Embryonic facial prominence (tissue), 1 donor: Measurements from ENCODE around the gene BEST1.
"Not testable (repeated sequence)": the region's sequence is repeated elsewhere in the genome, so short reads cannot be mapped to it uniquely, and the experiment has no call there.

Source experiments
- DNase-seq: peaks from one replicate; pipeline ENCODE4 v3.0.0-alpha.2; 2016; ENCODE audit errors: extremely low spot score

The BEST1 gene

DNA sequence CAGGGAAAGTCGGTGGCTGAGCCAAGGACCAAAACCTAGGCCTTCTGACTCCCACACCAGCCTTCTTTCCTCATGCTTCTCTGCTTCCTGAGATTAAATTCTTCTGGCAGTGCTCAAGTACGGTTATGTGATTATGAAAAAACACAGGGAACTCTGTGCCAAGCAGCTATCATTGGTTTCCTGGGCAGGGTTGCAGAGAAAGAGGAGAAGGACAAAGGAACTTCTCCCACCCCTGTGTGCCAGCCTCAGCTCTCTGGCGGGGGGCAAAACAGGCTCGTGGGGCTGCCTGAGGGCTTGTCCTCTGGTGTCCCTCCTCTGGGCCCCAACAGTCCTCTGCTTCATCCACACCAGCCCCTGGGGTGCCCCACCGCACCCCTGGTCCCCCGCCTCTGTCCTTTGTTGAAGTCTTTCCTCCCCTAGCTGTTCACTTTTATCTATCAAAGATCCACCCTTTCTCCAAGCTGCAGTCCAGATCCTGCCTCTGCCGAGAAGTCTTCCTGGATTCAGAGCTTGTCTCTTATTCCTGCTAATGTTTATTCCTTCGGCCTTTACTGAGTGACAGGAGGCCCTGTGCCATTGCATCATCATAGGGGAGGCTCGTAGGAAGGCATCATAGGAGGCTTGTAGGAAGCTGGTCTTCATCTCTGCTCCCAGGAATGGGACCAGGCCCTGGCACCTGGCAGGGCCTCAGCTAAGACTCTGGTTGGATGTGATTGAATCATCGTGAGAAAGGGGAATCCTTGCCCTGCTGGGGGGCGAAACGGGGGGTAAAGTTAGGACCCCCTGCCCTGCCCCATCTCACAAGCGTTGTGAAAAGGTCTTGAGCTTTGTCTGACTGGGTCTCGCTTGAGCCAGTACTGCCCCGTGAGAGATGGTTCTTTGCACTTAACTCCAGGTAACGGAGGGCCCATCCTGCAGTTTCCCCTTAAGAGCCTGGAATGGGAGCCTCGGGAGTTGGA, 28.8 kb downstream of the BEST1 start:
- DNase-seq: no peak

DNA sequence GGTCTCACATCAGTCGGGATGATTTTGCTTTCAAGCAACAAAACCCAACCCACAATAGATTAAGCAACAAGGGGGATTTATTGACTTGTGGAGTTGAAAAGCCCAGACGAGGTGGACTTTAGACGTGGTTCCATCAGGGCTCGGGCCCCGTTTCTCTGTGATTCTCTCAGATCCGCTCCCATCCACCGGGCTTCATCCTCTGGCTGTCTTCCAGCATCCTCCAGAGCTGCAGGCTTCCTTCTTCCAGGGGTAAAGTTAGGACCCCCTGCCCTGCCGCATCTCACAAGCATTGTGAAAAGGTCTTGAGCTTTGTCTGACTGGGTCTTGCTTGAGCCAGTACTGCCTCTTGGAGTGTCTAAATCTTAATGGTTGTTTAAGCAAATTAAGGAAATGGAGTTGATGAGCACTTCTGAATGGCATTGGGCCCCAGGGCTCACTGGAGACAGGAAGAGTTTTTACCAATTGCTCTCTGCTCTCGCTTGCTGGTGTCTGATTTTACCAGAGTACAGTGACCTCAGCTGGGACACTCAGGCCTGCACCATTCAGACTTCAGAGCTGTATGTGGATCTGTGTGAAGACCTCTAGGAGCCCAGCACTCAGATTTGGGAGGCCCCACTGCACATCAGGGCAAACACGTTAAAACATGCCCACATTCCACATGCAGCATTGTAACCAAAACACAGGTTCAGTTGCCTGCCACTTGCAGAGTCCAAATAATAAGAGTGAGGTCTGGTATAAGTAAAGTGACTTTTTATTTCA, 30.8 kb downstream of the BEST1 start:
- no peak for DNase-seq

DNA sequence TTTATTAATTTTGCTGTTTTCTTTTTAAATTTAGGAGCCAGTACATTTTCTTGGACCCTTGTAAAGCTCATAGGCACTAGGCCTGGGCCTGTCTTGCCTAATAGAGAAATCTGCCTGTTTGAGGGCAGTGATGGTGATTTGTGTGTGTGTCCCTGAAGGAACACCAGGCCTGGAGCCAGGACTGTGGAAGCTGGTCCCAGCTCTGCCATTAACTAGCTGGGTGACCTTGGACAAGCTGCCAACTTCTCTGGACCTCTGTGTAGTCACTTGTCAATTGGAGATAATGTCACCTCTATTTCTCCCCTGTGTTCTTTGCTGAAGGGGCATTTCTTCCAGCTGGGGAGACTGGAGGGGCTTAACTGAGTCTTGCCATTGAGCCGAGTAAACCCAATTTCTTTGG, 33.3 kb downstream of the BEST1 start:
- DNase-seq: no peak

DNA sequence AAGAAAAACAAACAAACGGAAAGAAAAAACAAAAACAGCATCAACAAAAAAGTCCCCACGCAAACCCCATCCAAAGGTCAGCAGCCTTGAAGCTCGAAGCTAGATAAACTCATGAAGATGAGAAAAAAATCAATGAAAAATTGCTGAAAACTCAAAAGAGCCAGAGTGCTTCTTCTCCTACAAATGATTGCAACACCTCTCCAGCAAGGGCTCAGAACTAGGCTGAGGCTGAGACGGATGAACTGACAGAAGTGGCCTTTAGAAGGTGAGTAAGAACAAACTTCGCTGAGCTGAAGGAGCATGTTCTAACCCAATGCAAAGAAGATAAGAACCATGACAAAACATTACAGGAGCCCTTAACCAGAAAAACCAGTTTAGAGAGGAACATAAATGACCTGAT, 35.7 kb downstream of the BEST1 start:
- no peak for DNase-seq

DNA sequence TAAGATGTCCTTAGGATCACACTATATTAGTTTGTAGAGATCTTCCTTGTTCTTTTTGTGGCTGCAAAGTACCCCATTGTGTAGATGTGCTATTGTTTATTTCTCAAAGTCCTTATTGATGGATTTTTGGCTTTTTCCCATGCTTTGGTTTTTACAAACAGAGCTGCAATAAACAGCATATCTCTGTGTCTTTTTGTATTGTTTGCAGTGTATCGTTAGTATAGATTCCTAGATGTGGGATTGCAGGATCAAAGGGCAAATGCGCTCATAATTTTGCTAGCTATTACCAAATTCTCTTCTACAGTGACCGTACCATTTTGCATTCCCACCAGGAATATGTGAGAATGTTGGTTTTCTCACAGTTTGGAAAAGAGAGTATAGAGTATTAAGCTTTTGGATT, 44.8 kb downstream of the BEST1 start:
- no peak for DNase-seq

DNA sequence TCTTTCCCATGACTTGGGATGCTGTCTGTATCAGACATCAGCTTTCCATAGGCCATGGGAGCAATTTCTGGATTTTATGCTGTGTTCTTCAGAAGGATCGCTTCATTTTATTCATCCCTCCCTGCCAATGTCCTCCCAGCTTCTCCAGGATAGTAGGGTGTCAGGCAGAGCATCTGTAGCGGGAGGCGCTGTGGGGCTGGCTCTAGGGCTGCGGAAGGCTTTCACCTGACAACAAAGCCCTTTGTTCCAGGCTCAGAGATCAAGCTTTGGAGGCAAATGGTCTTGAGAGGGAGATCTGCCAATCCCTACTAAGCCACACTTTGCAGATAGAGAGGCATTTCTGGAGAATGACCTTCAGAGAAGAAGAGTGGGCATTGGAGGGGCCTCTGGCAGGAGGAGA, 46.8 kb downstream of the BEST1 start:
- no peak for DNase-seq

DNA sequence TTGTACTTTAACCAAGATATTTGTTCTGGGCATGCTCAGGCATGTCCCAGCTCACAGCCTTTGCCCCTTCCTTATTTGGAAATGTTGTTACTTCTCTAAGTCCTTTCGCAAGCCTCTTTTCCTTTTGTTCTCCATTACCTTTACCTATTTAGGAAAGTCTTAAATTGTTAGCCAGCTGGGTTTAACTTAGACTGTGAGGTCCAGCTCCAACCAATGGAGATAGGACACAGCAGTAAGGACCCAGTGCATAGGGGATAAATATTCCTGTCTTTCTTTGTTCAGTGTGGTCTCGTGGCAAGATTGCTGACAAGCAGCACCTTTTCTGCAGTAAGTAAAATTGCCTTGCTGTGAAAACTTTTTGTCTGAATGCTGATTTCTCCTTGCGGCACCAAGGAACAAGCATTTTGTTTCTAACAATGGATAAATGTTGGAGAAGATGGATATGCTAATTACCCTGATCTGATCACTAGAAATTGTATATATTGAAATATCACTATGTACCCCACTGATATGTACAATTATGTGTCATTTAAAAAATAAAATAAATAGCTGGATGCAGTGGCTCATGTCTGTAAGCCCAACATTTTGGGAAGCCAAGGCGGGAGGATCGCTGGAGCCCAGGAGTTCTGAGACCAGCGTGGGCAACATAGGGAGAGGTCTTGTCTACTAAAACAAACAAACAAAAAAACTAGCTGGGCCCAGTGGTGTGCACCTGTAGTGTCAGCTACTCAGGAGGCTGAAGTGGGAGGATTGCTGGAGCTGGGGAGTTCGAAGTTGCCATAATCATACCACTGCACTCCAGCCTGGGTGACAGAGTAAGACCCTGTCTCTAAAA, 49.2 kb downstream of the BEST1 start:
- no peak for DNase-seq

DNA sequence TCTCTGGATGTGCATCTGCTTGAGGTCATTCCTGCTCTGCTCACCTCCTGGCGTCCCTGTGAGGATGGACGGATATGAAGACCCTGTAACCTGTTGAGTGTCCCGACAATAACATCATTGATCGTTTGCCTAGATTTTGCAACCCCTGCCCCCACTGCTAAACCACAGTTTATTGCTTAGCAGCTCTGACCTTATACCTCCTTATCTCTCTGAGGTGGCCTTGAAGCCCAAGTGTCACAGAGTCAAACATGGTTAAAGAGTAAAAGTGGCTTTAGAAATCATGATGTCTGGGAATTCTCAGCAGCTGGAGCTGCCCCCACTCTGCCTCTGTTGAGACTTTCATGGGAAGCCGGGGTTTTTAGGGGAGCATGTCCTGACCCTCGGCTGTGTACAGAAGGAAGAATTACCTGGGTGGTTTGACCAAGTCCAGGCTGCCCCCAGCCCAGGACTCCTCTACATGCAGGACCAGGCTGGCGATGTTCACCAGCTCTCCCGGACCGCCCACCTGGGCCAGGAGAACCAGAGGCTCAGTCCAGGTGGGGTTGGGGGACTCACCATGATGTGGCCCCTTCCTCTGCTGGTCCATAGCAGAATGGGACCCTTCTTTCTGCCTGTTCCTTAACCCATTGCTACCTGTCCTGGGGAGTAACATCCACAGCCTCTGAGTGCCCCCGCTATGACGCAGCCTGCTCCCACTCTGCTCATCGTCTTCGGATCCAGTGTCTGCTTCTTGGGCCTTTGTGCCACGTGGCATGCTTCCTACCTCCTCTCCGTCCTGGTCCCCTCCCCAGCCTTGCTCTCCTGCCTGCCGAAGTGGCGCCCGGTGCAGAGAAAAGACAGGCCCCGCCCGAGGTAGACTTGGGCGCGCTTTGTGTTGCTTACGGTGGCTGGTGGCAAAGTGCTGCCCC, 50.6 kb downstream of the BEST1 start:
- DNase-seq: no peak

DNA sequence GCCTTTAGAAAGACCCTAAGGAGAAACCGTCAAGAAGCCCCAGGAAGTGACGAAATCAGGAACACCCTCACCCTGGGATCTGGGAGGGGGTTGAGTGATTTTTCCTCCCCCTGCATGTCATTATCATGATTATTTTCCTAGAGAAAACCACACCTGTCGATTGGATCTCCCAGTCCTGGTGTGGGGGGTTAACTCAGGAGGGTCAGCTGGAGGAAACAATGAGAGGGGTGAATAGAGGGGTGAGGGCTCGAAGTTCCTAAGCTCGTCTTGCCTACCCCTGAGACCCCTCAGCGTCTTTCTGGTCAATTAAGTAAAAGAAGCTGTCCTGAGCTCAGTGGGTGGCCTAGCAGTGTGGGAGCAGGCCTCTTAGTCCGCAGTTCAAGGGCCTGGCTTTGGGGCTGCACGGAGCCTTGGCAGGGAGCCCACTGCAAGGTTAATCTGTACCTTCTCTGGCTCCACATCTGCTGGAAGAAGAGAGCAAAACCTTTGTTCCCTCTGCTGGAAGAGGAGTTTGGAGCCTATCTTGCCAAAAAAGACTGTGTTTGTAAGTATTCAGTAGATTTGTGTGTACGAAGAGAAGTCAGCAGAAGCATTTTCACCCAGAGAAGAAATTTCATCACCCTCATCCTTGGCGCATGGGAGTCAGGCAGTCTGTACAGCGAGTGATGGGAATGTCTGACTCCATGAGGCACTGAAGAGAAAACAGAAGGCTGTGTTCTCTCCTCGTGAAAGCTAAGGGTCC, 51.5 kb downstream of the BEST1 start:
- no peak for DNase-seq

DNA sequence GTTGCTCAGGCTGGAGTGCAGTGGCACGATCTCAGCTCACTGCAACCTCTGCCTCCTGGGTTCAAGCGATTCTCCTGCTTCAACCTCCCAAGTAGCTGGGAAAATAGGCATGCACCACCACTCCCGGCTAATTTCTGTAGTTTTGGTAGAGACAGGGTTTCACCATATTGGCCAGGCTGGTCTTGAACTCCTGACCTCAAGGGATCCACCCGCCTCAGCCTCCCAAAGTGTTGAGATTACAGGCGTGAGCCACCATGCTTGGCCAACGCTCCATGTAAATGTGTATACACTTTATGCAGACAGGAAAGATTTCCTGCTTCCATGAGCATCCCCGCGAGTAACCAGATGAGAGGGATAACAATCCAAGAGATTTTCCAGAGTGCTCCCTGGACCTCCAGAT, 52.1 kb downstream of the BEST1 start:
- not testable (repeated sequence) for DNase-seq

DNA sequence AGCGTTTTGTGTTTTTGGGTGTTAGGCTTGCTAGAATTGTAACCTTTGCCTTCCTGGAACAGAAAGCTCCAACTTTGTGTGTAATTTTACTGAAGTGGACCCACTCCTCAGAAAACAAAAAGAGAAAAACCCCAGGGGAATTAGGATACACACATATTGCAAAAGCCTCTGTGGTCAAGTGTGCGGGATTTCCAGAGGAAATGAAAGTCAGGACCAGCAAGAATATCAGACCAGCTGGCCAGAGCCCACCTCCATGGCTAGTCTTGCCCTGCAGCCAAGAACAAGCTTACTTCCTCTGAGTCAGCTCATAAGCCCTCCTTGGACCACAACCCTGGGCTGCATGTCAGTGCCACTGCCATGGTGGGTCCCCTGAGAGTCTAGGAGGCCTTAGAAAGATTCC, 54.3 kb downstream of the BEST1 start:
- no peak for DNase-seq

DNA sequence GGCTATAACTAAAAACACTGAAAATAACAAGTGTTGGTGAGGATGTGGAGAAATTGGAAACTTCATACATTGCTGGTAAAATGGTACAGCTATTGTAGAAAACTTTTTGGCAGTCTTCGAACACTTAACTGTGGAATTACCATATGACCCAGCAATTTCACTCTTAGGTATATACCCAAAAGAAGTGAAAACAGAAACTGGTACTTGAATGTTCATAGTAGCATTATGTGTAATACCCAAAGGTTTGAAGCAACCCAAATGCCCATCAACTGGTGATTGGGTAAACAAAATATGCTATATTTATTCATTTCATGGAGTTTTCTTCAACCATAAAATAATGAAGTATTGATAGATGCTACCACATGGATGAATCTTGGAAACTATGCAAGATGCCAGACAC, 58.0 kb downstream of the BEST1 start:
- DNase-seq: no peak

DNA sequence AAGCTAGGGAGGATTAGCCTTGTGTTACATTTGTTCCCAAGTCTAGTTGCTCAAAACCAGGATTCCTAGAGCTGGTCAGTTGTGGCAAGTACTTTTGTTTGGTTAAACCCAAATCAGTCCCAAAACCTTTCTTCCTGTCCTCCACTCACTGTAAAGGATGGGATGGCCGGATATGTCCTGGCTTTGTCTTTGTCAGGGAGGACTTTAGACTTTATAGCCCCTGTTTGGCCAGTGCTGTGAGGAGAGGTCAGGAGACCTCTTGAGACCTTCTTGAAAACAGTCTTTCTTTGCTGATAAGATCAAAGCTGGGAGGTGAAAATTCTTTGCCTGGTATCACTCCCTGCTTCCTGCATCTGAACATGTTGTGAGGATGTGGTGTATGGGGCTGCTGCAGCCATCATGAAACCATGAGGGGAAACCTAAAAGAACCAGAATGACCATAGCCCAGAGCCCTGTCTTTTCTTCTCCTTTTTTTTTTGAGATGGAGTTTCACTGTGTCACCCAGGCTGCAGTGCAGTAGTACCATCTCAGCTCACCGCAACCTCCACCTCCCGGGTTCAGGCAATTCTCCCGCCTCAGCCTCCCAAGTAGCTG, 60.9 kb downstream of the BEST1 start:
- no peak for DNase-seq

DNA sequence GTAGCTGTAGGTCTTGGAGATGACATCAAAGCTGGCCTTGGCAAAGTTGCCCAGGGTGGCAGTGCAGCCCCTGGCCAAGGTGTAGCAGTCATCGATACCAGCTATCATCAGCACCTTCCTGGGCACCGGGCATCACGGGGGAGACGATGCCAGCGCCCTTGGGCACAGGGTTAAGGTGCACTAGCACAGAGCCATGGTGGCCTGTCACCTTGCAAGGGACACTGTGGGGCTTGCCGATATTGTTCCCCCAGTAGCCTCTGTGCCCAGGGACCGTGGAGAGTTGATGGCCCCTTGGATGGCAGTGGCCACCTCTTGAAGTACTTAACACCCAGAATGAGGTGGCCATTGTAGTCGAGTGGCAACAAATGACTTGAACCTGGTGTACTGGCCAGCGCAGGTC, 61.7 kb downstream of the BEST1 start:
- DNase-seq: no peak

DNA sequence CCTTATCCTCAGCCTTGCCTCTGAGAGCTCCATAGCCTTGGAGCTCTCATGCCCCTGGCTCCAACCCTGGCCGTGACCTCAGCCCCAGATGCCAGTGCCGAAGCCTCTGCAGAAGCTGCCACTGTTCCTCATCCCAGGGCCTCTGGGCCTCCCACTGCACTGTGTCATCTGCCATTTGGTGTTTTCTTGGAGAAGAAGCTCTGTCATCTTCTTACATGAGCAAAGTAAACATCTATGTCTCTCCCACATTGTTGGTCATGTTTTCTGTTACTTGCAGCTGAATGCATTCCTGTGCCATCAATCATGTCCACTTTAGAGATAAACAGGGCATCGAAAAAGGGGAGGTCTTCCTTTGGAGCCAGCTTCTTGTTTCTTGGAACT, 62.3 kb downstream of the BEST1 start:
- no peak for DNase-seq

DNA sequence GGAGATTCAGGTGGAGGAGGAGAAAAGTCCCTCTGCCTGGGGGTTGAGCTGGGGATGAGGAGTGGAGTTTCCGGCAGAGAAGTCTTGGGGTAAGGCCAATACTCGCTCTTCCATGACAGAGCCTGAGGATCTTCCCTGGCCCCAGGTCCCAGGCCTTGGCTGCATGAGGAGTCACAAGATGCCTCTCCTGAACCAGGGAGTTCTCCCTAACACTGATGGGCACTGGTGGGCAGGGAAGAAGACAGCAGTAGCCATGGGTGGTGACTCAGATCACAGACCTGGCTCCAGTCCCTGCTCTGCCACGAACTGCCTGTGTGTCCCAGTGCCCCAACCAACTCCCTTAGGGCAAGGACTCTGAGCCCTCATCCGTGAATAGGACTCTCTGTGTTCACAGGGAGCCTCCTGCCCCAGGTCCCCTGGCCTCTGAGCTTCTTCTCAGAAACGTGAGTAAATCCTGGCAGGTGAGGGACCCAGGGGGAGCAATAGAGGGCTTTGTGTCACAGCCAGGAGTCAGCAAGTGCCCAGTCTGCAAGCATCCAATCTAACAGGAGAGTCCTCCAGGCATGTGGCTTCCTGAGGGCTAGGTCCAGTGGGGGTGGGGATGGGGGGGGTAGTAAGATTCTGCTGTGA, 62.8 kb downstream of the BEST1 start:
- DNase-seq: no peak
